ENCODE measurements around the gene ABR.
"Not testable (repeated sequence)": the region's sequence is repeated elsewhere in the genome, so short reads cannot be mapped to it uniquely, and the experiment has no call there.

Gene ABR

GRCh38 chr17:1000597-1001461 lies 179.0 kb downstream of the ABR start:
- H3K9ac ChIP-seq: no peak overlapping the region
- H3K27ac ChIP-seq: no peak overlapping the region
- H3K79me2 ChIP-seq (ENCODE audit: insufficient read depth, low read depth): peaks cover 14% of the 10 kb centered on the region
- no peak for TF ChIP-seq CTCF (conservative IDR thresholded peaks at IDR 0.05; ENCODE audit: low read depth, low read length)
- H3K4me2 ChIP-seq: no peak overlapping the region
- no peaks in the 10 kb centered on the region for H4K20me1 ChIP-seq (ENCODE audit: insufficient read depth)
- no peak overlapping the region for H3K4me3 ChIP-seq (IDR thresholded peaks at IDR 0.05; ENCODE audit: insufficient read depth, low read depth, low read length)
- no peaks in the 10 kb centered on the region; the same call in 1 of the 2 replicates for H3K36me3 ChIP-seq (ENCODE audit: insufficient read depth)
- H3K27me3 ChIP-seq (ENCODE audit: insufficient read depth, low read depth): no peaks in the 10 kb centered on the region
- no peak overlapping the region for H2AFZ ChIP-seq (ENCODE audit: low read depth)
- H3K4me1 ChIP-seq (ENCODE audit: low read depth, poor library complexity, severe bottlenecking): peaks cover 18% of the 10 kb centered on the region

- TF ChIP-seq CTCF (conservative IDR thresholded peaks at IDR 0.05; ENCODE audit: low read depth, low read length): no peak
- H2AFZ ChIP-seq (ENCODE audit: low read depth): no peak overlapping the region
- no peaks in the 10 kb centered on the region for H3K27me3 ChIP-seq (ENCODE audit: insufficient read depth, low read depth)
- no peak overlapping the region for H3K4me3 ChIP-seq (IDR thresholded peaks at IDR 0.05; ENCODE audit: insufficient read depth, low read depth, low read length)
- H3K4me2 ChIP-seq: peak overlapping the region; percentile 54
- no peaks in the 10 kb centered on the region; the same call in 1 of the 2 replicates for H3K36me3 ChIP-seq (ENCODE audit: insufficient read depth)
- no peaks in the 10 kb centered on the region for H4K20me1 ChIP-seq (ENCODE audit: insufficient read depth)
- no peak overlapping the region for H3K27ac ChIP-seq
- H3K9ac ChIP-seq: peak overlapping the region; percentile 78; the same call in 1 of the 2 replicates
- H3K4me1 ChIP-seq (ENCODE audit: low read depth, poor library complexity, severe bottlenecking): peaks cover 18% of the 10 kb centered on the region
- H3K79me2 ChIP-seq (ENCODE audit: insufficient read depth, low read depth): peaks cover 14% of the 10 kb centered on the region
These were observed 181.7 kb downstream of the ABR start for GRCh38 chr17:998111-998510.

- Histone ChIP-seq H3K9ac (peak within 1 kb of the TSS; percentile 78), H2AFZ (ENCODE audit: low read depth) (peak within 1 kb of the TSS; percentile 78), H3K4me1 (ENCODE audit: low read depth, poor library complexity, severe bottlenecking) (peaks cover 18% of the 10 kb centered on the region), H3K4me3 (IDR thresholded peaks at IDR 0.05; ENCODE audit: insufficient read depth, low read depth, low read length) (peak within 1 kb of the TSS; percentile 21), H3K79me2 (ENCODE audit: insufficient read depth, low read depth) (peaks cover 14% of the 10 kb centered on the region), H3K4me2 (peak within 1 kb of the TSS; percentile 54), H3K36me3 (ENCODE audit: insufficient read depth) (no peaks in the 10 kb centered on the region; the same call in 1 of the 2 replicates), H4K20me1 (ENCODE audit: insufficient read depth) (no peaks in the 10 kb centered on the region), H3K27me3 (ENCODE audit: insufficient read depth, low read depth) (no peaks in the 10 kb centered on the region), H3K27ac (peak within 1 kb of the TSS; percentile 58)
- TF ChIP-seq CTCF (conservative IDR thresholded peaks at IDR 0.05; ENCODE audit: low read depth, low read length): peak; percentile 58
These were observed 183.0 kb downstream of the ABR start, which contains the start of gene TIMM22 for GRCh38 chr17:996554-997344. Gene TIMM22 (plus strand): TSS chr17:997129. CDS start chr17:997143, 14 bp downstream.

- H3K9ac ChIP-seq; H3K27me3 ChIP-seq (ENCODE audit: insufficient read depth, low read depth); H3K4me3 ChIP-seq (IDR thresholded peaks at IDR 0.05; ENCODE audit: insufficient read depth, low read depth, low read length); H4K20me1 ChIP-seq (ENCODE audit: insufficient read depth); H3K4me2 ChIP-seq; H2AFZ ChIP-seq (ENCODE audit: low read depth); H3K27ac ChIP-seq; H3K36me3 ChIP-seq (ENCODE audit: insufficient read depth): not testable (repeated sequence)
- Histone ChIP-seq H3K79me2 (ENCODE audit: insufficient read depth, low read depth) (peaks cover 14% of the 10 kb centered on the region), H3K4me1 (ENCODE audit: low read depth, poor library complexity, severe bottlenecking) (peaks cover 18% of the 10 kb centered on the region)
These were observed 184.5 kb downstream of the ABR start for GRCh38 chr17:995324-995723.
